IPS-11a (cell line): ENCODE data around the gene SMPD1.

Source experiments
- H3K4me3 ChIP-seq: one replicate; pipeline ENCODE4 v1.5.1; 2013; ENCODE audit warnings: low read depth, low read length, control low read depth

The SMPD1 gene

GRCh38 chr11:6410695-6411430 is 20.6 kb downstream of the SMPD1 start:
- no peak overlapping the region for H3K4me3 ChIP-seq

GRCh38 chr11:6411594-6412031 is 21.3 kb downstream of the SMPD1 start:
- H3K4me3 ChIP-seq = no peak overlapping the region

GRCh38 chr11:6413791-6414201 is 23.5 kb downstream of the SMPD1 start:
- no peak overlapping the region for H3K4me3 ChIP-seq

- no peak overlapping the region for H3K4me3 ChIP-seq
Observed at GRCh38 chr11:6414874-6415328, 24.6 kb downstream of the SMPD1 start.

GRCh38 chr11:6415797-6416196 is 25.5 kb downstream of the SMPD1 start:
- H3K4me3 ChIP-seq = no peak overlapping the region

- H3K4me3 ChIP-seq = peak overlapping the region; percentile 61
Observed at GRCh38 chr11:6417907-6418556, 27.8 kb downstream of the SMPD1 start.

- H3K4me3 ChIP-seq = peak overlapping the region; percentile 61
Observed at GRCh38 chr11:6418557-6419008, 28.3 kb downstream of the SMPD1 start.

GRCh38 chr11:6419009-6419631 is 28.8 kb downstream of the SMPD1 start, which contains the start of gene APBB1:
TSS of gene APBB1 (minus strand) at chr11:6419094. CDS start at chr11:6411347, 7,747 bp downstream.
- peak within 1 kb of the TSS; percentile 61 for H3K4me3 ChIP-seq

GRCh38 chr11:6420677-6421076 is 30.4 kb downstream of the SMPD1 start:
- no peak overlapping the region for H3K4me3 ChIP-seq

GRCh38 chr11:6427516-6427915 is 37.2 kb downstream of the SMPD1 start:
- no peak overlapping the region for H3K4me3 ChIP-seq

GRCh38 chr11:6431861-6432260 is 41.6 kb downstream of the SMPD1 start:
- H3K4me3 ChIP-seq = no peak overlapping the region

- H3K4me3 ChIP-seq = no peak overlapping the region
Observed at GRCh38 chr11:6433998-6434660, 43.9 kb downstream of the SMPD1 start.

GRCh38 chr11:6437423-6437822 is 47.1 kb downstream of the SMPD1 start:
- H3K4me3 ChIP-seq = no peak overlapping the region

GRCh38 chr11:6437993-6438392 is 47.7 kb downstream of the SMPD1 start:
- H3K4me3 ChIP-seq = no peak overlapping the region

- H3K4me3 ChIP-seq = no peak overlapping the region
Observed at GRCh38 chr11:6438979-6439571, 48.8 kb downstream of the SMPD1 start.

- H3K4me3 ChIP-seq = no peak within 1 kb of the TSS
Observed at GRCh38 chr11:6440906-6441358, 50.7 kb downstream of the SMPD1 start, which contains the start of gene HPX. TSS of gene HPX (minus strand) at chr11:6440987. CDS start at chr11:6440963, 24 bp downstream.

GRCh38 chr11:6442441-6442840 is 52.2 kb downstream of the SMPD1 start:
- no peak overlapping the region for H3K4me3 ChIP-seq

GRCh38 chr11:6443269-6444003 is 53.2 kb downstream of the SMPD1 start:
- H3K4me3 ChIP-seq = no peak overlapping the region
